AG09309 (cell line): ENCODE measurements around the gene DLG2.

ENCODE experiments used
- DNase-seq: peaks from one replicate; pipeline ENCODE4 v3.0.0-alpha.2; 2010; ENCODE audit warnings: low read depth
- H3K4me3 ChIP-seq: 2 replicates; pipeline ENCODE4 v1.5.1; 2011; ENCODE audit warnings: mild to moderate bottlenecking, low read depth, low read length, moderate library complexity; ENCODE audit not compliant: control insufficient read depth
- CTCF ChIP-seq: IDR thresholded peaks from 2 replicates; pipeline ENCODE4 v1.5.1; 2011; ENCODE audit warnings: mild to moderate bottlenecking, low read depth, low read length, inconsistent platforms; ENCODE audit not compliant: insufficient read depth, control insufficient read depth; ENCODE audit errors: missing control alignments

DLG2 gene

GRCh38 chr11:84144531-84144930 lies 1482.6 kb downstream of the DLG2 start:
- no peak overlapping the region for H3K4me3 ChIP-seq
- no peak for TF ChIP-seq CTCF
- DNase-seq = no peak

GRCh38 chr11:84142411-84142810 lies 1484.7 kb downstream of the DLG2 start:
- no peak for DNase-seq
- no peak for TF ChIP-seq CTCF

GRCh38 chr11:84140386-84141169 lies 1486.6 kb downstream of the DLG2 start:
- DNase-seq = no peak
- no peak for TF ChIP-seq CTCF
- H3K4me3 ChIP-seq = no peak overlapping the region

More at GRCh38 chr11:84142411-84142810, 1484.7 kb downstream of the DLG2 start:
- H3K4me3 ChIP-seq = no peak overlapping the region

GRCh38 chr11:84137960-84138359 lies 1489.2 kb downstream of the DLG2 start:
- H3K4me3 ChIP-seq = no peak overlapping the region
- TF ChIP-seq CTCF = no peak
- no peak for DNase-seq

- no peak overlapping the region for H3K4me3 ChIP-seq
- no peak for TF ChIP-seq CTCF
- DNase-seq = no peak
These were observed 1489.6 kb downstream of the DLG2 start for GRCh38 chr11:84137505-84137904.

GRCh38 chr11:84136926-84137325 lies 1490.2 kb downstream of the DLG2 start:
- DNase-seq = no peak
- no peak for TF ChIP-seq CTCF
- H3K4me3 ChIP-seq = no peak overlapping the region
